HuH-7.5 (cell line): ENCODE results near the gene PSG1.
"Not testable (repeated sequence)": the region's sequence is repeated elsewhere in the genome, so short reads cannot be mapped to it uniquely, and the experiment has no call there.

Experiments
- DNase-seq: peaks from one replicate; pipeline ENCODE4 v3.0.0; 2011; ENCODE audit warnings: low spot score

PSG1 gene

GRCh38 chr19:42879613-42880012, at the start of gene PSG1:
Gene PSG1, minus strand, starts transcription at chr19:42879713. Its CDS starts 132 bp downstream, at chr19:42879581.
- DNase-seq: no peak

- no peak for DNase-seq
Measured at GRCh38 chr19:42928896-42929295, 49.4 kb upstream of the PSG1 start.

GRCh38 chr19:42926781-42927180, 47.3 kb upstream of the PSG1 start:
- DNase-seq: no peak

DNA sequence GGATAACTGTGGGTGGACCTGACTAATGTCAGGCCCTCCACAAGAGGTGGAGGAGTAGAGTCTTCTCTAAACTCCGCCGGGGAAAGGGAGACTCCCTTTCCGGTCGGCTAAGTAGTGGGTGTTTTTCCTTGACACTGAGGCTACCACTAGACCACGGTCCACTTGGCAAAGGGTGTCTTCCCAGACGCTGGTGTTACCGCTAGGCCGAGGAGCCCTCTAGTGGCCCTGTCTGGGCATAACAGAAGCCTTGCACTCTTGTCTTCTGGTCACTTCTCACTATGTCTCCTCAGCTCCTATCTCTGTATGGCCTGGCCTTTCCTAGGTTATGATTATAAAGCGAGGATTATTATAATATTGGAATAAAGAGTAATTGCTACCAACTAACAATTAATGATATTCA, 43.6 kb upstream of the PSG1 start:
- DNase-seq: not testable (repeated sequence)

DNA sequence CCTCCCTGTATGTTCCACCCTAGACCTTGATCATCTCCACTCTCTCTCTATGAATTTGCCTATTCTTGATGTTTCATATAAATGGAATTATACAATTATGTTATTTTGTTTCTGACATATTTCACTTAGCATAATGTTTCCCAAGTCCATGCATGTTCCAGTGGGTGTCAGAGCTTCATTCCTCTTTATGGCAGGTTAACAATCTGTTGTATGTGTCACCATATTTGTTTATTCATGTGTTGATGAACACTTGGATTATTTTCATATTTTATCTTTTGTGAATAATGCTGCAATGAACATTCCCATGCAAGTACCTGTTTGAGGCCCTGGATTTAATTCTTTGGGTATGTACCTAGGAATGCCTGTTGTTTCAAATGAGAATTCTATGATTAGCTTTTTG, 41.5 kb upstream of the PSG1 start:
- not testable (repeated sequence) for DNase-seq

DNA sequence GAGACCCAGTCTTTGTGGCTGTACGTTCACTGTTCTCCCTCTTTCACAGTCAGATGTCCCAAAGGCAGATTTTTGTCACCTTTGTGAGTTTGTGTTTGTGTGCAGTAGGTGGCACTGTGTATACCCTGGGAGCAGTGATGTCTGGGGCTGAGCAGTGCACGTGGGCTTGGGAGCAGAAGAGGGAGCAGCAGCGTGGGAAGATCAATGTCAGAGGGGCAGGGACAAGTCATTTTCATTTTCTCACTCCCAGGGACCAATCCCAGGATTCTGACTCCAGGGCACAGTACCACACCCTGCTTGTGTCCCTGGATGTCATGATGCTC, 40.2 kb upstream of the PSG1 start:
- no peak for DNase-seq

GRCh38 chr19:42919070-42919756, 39.7 kb upstream of the PSG1 start:
- DNase-seq: not testable (repeated sequence)

- not testable (repeated sequence) for DNase-seq
Measured at GRCh38 chr19:42918377-42919069, 39.0 kb upstream of the PSG1 start.

- not testable (repeated sequence) for DNase-seq
Measured at GRCh38 chr19:42917634-42918033, 38.1 kb upstream of the PSG1 start, which contains the start of gene PSG6. Gene PSG6, minus strand, starts transcription at chr19:42917894. Its CDS starts 102 bp downstream, at chr19:42917792.

- DNase-seq: not testable (repeated sequence)
Measured at GRCh38 chr19:42916931-42917330, 37.4 kb upstream of the PSG1 start.

- not testable (repeated sequence) for DNase-seq
Measured at GRCh38 chr19:42913516-42913915, 34.0 kb upstream of the PSG1 start.

GRCh38 chr19:42912941-42913340, 33.4 kb upstream of the PSG1 start:
- not testable (repeated sequence) for DNase-seq

DNA sequence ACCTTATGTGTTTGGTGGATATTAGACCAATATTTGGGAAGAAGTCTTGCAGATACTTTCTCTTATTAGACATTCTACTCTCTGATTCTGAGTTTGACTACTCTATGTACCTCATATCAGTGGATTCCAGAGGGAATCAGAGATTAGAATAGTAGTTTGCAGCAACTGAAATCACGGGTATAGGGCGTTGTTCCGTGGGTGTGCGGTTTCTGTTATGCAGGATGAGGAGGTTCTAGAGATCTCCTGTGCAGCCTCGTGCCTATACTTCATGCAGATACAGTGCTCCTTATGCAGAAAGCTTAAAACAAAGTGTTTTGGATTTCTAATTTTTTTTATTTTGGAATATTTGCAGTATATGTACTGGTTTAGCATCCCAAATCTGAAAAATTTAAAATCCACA, 32.2 kb upstream of the PSG1 start:
- not testable (repeated sequence) for DNase-seq

- not testable (repeated sequence) for DNase-seq
Measured at GRCh38 chr19:42906162-42906561, 26.6 kb upstream of the PSG1 start.

DNA sequence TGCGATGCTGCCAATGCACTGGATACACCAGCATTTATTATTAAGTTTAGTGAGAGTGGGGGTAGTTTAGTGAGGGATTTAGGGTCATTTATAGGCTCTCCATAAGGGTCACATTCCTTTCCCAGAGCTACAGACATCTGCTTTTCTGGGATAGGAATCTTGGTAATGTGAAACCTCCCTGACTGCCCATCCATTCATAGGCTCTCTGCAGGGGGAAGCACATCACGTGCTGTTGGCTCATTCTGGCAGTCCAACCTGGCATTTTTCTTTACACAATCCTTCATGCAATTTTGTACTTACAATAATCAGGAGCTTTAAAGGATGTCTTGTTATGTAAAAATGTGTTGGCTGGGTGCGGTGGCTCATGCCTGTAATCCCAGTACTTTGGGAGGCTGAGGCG, 21.0 kb upstream of the PSG1 start:
- DNase-seq: not testable (repeated sequence)

DNA sequence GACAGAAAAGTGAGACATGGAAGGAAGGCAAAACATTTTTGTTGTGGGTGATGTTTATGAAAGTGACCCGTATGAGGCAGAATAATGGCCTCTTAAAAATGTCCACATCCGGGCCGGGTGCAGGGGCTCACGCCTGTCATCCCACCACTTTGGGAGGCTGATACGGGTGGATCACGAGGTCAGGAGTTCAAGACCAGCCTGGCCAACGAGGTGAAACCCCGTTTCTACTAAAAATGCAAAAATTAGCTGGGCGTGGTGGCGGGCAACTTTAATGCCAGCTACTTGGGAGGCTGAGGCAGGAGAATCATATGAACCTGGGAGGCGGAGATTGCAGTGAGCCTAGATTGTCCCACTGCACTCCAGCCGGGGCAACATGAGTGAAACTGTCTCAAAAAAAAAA, 20.2 kb upstream of the PSG1 start:
- DNase-seq: not testable (repeated sequence)

DNA sequence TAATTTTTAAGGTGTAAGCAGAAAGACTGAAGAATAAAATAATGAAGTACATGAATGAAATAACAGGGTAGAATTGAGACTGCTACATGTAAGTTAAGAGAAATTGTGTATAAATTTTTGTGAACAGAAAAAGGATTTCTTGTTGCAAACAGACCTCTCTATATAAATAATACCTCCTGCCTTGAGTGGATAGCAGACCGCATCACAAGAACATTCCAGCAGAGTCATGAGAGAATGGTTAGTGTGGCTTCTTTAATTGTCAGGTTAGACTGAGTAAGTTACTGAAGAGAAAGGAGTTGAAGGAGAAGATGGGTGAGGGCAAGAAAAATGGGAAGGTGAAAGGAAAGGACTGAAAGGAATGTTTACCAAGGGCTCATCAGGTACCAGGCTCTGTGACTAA, 19.6 kb upstream of the PSG1 start:
- DNase-seq: not testable (repeated sequence)

GRCh38 chr19:42898656-42899055, 19.1 kb upstream of the PSG1 start:
- DNase-seq: not testable (repeated sequence)

- DNase-seq: not testable (repeated sequence)
Measured at GRCh38 chr19:42897729-42898128, 18.2 kb upstream of the PSG1 start.

DNA sequence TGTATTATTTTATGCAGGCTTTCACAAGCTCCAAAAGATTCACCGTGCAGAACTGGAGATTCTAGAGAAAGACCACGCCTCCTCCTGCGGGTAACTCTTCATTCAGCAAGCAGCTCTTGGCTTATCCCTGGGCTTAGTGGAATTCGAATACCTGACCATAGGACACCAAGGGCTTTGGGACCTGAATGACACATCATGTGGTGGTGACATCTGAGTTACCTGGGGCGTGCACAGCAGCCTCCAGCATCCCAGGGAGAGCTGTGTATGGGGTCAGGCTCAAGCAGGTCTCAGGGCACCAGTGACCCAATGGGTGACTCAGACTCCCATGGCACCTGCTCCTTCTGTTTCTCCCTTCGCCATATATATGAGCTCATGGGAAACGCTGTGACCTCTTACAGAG, 10.9 kb upstream of the PSG1 start:
- DNase-seq: not testable (repeated sequence)

GRCh38 chr19:42887876-42888445, 8.4 kb upstream of the PSG1 start:
- DNase-seq: not testable (repeated sequence)

DNA sequence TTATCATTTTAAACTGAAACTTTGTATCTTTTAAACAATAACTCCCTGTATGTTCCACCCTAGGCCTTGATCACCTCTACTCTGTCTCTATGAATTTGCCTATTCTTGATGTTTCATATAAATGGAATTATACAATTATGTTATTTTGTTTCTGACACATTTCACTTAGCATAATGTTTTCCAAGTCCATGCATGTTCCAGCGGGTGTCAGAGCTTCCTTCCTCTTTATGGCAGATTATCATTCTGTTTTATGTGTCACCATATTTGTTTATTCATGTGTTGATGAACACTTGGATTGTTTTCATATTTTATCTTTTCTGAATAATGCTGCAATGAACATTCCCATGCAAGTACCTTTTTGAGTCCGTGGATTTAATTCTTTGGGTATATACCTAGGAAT, 3.2 kb upstream of the PSG1 start:
- DNase-seq: not testable (repeated sequence)

- DNase-seq: not testable (repeated sequence)
Measured at GRCh38 chr19:42882010-42882409, 2.5 kb upstream of the PSG1 start.
